HG03103 (cell line): Measurements from ENCODE around the gene WNT2B.

Experiments
- ATAC-seq: cut with Tn5 transposase; IDR thresholded peaks from one replicate; pipeline ENCODE4 v1.9.1; 2021; ENCODE audit warnings: low read depth; ENCODE audit not compliant: unreplicated experiment

The WNT2B gene

DNA sequence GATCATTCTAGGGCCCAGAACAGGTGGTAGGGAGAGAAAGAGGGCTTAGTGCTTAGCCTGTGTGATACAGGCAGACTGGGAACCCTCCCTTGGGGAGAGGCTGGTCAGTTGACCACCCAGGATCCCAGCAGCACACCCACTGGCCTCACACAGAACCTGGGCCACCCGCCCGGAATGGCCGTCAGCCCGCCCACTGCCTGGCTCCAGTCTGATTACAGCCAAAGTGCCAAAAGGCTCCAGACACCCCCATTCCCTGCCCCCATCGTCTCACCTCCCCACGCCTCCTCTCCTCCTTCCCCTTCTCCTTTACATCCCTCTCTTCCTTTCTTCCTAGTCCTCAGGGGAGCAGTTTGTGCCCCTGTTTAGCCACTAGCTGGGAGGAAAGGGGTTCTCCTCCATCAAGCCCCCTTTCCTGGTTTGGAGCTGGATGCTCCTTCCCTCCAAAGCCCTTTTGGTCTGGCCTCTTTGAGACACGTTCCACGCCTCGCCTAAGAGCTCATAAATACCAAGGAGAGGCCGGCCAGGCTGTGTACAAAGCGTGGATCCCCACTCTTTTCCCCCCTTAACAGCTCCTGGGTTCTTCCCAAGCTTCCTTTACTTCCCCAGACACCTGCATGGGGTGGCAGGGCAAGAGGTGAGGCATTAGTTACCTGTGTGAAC, 4.6 kb upstream of the WNT2B start:
- ATAC-seq: no peak

DNA sequence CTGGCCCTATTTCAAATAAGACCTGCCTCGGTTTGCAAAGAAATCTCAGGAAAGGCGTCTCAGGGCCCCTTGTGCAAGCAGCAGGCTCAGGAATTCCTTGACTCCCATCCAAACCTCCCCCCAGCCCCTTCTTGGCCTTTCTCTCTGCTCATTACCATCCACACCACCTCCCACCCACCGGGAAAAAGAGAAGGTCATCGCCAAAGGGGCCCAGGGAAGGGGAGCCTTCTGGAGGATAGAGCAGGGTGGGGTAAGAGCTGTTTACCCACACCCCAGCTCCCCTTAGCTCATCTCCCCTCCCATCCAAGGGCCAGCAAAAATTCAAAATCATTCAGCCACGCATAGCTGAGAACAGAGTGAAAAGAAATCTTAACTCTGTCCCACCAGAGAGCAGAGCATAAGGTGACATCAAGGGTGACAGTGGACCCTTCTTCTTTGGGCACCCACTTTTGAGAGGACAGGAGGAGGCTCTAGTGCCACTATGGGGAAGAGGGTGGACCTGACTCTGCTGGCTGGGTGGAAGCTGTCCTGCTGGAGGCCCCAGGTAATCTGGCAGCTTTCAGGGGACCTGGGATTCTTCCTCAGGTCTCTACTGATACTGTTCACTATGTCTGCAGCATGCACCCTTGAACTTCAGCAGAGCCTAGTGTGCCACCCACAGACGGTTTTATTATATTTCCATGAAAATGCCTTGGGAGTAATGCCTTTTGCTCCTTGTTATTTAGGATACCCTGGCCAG, 3.9 kb upstream of the WNT2B start:
- ATAC-seq: no peak

DNA sequence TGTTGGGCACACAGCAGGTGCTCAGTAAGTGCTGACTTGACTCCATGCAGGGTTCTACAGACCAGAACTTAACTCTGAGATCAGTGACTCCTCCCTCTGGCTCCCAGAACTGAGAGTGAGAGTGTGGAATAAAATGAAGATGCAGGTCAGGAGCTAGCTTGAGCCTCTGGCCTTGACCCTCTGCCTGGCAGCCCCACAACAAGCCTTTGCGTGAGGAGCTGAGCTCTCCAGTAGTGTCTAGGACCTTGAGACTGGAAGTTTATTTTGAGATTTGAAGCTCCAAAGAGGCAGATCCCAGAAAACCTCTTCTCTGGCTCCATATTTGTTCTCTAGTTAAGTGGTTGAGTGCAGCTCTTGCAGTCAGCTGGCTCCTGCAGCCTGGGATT, 3.4 kb upstream of the WNT2B start:
- no peak for ATAC-seq

DNA sequence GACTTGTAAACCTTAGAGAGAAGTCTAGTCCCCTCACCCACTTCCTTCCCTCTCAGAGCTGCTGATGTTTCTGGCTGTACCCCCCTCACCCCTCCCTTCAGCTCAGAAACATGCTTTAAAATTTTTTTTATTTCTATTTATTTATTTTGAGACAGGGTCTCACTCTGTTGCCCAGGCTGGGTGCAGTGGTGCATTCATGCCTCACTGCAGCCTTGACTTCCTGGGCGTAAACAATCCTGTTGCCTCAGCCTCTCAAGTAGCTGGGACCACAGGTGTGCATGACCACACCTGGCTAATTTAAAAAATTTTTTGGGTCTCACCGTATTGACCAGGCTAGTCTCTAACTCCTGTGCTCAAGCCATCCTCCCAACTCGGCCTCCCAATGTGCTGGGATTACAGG, 2.9 kb upstream of the WNT2B start:
- ATAC-seq: no peak

DNA sequence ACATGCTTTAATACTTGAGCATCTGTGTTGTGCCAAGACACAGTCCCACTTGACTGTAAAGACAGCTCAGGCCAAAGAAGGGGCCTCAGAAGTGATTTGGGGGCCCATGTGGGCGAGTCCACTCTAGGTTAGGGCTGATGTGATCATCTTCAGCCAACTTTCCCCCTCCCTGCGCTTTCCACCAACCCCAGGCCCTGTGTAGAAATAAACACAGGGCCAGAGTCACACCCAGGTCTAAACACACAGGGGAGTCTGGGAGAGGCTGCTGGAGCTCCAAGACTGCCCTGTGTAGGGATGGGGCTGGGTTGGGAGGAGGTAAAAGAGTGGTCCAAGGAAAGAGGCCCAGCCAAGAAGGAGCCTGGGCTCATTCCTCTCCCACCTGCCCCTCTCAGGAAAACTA, 2.5 kb upstream of the WNT2B start:
- no peak for ATAC-seq

DNA sequence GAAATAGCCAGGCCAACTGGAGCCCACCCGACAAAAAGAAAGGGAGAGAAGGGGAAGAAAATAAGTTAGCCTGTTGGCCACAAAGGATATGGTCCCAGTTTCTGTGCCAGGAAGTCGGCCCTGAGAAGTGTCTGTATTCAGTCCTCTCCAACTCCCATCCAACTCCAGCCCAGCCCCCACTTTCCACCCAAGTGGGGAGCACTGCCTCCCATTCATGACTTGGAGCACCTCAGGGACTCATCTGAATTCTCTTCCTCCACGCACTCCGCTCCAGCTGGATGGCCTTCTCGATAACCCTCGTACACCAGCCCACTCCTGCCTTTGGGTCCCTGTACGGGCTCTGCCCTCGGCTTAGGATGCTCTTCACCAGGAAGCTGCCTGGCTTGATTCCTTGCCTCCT, 2.0 kb upstream of the WNT2B start:
- ATAC-seq: no peak

DNA sequence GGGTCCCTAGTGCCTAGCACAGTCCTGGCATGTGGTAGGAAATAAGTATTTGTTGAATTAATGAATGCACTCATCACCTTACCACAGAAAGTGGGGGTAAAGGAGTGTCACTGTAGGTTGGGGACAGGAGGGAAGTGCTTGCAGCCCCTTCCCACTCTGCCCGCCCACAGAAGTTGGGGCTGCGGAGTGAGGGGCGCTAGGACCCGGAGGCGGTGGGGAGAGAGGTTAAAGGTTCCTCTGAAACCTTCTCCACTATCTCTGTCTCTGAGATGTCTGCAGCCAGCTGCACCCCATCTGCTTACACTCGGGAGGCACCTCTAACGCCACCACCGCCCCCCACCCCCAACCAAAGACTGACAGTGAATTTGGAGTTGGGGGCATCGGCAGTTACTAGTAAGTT, 1.4 kb upstream of the WNT2B start:
- no peak for ATAC-seq

DNA sequence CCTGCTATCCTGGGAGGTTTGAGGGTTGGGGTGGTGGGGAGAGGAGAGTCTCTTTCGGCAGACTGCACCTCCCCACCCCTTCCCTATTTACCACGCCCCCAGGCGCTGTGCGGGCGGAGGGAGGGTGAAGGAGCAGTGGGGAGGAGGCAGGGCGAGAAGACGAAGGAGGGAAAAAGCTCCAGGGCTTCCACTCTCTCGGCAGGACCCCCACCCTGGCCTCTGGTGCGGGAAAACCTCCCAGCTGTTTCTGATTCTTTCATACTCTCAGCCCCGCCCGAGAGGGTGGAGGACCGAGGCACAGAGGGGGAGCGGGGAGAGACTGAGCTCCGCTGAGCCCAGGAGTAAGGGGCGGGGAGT, 866 bp upstream of the WNT2B start:
- ATAC-seq: no peak

DNA sequence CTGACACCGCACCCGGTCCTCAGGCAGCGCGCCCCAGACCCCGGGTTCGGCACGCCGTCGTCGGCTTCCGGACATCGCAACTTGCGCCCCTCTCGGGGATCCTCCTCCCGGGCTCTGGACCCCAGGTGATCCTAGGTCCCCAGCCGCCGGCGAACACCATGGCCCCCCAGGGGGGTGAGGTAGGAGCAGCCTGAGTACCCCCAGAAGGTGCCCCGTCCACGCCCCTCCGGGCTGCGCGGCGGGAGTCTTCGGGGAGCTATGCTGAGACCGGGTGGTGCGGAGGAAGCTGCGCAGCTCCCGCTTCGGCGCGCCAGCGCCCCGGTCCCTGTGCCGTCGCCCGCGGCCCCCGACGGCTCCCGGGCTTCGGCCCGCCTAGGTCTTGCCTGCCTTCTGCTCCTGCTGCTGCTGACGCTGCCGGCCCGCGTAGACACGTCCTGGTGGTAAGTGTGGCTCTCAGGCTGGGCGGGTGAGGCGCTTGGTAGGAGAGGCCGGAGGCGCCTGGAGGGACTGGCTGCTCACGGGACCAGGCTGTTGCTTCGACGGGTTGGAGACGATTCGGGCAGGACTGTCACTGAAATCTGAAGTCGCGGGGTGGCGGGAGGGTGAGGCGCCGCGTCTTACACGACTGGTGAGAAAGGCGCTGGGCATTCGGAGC, 367 bp downstream of the WNT2B start:
- no peak for ATAC-seq

DNA sequence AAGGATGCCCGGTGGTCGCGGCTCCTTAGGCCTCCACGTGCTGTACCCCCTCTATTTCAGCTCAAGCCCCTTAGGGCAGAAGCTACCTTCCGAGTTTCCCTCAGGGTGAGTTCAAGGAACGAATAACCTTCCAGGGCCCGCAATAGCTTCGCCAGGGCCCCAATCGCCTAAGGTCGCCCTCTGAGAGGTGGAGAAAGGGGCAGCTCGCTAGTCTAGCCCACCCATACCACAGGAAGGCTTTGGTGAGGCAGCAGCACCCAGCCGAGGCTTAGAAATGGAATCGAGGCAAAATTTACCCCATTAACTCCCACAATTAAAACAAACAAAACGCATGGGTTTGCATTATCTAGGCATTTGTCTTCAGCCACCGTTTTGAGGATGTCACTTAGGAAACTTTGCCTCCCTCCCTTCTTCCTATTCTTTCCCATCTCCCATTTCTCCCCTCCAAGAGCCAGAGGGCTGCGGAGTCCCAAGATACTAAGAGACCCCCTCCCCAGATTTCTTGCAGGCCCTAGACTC, 954 bp downstream of the WNT2B start:
- no peak for ATAC-seq

DNA sequence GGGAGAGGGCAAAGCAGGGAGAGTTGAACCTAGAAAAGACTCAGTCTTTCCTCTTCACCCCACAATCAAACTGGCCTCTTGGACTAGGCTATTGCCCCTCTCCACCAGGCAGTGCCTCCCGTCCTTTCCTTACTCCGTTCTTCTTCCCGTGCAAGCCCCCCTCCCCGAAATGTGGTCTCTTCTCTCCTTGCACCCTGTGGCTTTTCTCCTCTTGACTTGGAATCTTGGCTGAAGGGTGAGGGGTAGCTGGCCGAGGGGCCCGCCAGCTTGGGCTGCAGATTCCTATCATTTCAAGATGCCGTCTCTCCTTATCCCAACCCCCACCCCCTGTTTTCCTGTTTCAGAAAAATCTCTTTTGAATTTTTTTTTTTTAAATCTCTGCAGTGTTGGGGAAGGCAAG, 1.6 kb downstream of the WNT2B start:
- no peak for ATAC-seq

DNA sequence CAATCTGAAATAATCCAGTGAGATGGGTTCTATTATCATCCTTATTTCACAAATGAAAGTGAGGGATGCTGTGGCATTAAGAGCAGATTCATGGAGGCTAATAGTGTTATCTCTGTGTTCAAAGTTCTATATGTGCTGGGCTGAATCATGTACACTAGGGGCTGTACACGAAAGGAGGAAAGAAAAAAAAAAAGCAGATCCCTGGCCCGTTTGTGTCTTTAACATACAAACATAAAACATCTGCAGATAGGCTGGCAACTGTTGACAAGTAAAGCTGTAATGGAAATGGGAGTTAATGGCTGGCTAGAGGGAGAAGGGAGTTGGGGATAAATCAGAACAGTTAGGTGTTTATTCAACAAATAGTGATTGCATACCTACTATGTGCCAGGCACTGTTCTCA, 3.1 kb downstream of the WNT2B start:
- no peak for ATAC-seq

DNA sequence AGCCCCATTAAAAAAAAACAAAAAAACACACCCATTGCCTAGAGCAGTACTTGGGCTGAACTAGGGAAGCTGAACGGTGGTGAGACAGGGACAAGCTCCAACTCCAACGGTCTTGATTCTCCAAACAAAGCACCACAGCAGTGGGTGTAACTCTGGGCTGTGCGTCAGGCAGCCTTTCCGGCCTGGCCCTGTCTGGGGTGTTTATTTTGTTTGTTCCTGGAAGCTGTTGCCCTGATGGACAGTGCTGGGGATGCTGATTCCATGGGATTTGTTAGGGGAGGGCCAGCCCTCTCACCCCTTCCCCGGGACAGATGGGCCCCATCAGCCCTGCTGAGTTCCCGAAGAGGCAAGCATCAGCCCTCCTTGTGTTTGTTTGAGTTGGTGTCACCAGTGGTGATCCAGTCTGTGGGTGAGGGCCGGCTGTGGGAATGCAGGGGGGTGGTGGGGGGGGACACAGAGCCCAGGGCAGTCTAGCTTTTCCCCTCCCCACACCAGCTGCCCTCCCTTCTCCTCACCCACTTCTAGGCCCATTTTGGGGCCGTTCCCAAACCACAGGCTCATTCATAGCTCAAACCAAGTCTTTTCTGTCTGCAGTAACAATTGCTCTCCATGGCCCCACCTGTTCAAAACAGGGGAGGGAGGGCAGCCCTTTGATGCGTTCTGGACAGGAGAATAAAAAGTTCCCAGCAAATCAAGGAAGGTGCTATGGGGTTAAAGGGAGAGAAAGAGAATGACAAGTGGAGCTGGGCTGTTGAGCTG, 4.5 kb downstream of the WNT2B start:
- ATAC-seq: no peak

DNA sequence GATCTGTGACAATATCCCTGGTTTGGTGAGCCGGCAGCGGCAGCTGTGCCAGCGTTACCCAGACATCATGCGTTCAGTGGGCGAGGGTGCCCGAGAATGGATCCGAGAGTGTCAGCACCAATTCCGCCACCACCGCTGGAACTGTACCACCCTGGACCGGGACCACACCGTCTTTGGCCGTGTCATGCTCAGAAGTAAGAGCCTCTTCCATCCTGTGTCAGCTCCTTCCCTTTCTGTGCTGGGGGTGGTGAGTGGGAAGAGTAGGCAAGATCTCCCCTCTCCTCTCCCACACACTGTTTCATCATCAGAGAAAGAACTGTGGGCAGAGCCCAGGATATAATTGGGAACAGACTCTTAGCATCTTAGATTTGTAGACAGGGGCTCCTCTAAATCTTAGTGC, 6.1 kb downstream of the WNT2B start:
- no peak for ATAC-seq

DNA sequence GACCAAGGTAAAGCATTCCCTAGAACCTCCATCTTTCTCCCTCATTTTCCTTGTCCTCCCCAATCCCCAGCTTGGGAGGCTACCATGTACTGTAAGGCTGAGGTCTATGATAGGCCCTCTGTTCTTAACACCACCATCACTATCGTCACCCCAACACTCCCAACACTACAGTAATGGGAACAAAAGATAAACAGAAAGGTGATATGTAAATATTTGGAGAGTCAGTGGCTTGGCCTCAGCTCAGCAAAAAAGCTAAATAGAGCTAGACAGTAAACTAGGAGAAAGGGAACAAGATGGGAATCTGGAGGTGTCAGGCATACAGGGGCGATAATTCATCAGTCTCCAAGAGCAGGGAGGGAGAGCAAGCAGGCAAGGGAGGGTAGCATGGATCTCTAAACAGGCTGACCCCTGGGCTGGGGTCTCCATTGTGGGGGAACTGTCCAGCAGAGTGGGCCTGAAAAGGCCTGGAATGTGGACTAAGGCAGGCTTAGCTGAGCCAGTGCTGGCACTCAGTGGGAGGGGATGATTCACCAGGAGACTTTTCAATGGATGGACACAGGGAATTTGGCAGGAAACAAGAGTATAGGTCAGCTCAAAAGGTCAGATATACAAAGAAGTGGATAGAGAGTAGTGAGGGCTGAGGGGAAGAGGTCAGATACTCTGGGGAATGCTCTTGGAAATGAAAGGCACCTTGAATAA, 6.7 kb downstream of the WNT2B start:
- no peak for ATAC-seq

DNA sequence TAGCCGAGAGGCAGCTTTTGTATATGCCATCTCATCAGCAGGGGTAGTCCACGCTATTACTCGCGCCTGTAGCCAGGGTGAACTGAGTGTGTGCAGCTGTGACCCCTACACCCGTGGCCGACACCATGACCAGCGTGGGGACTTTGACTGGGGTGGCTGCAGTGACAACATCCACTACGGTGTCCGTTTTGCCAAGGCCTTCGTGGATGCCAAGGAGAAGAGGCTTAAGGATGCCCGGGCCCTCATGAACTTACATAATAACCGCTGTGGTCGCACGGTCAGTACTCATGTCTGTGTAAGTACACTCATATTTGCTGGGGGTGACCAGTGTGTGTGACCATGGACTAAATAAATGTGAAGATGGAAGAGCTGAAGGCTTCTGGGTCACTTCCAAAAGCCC, 7.4 kb downstream of the WNT2B start:
- no peak for ATAC-seq

DNA sequence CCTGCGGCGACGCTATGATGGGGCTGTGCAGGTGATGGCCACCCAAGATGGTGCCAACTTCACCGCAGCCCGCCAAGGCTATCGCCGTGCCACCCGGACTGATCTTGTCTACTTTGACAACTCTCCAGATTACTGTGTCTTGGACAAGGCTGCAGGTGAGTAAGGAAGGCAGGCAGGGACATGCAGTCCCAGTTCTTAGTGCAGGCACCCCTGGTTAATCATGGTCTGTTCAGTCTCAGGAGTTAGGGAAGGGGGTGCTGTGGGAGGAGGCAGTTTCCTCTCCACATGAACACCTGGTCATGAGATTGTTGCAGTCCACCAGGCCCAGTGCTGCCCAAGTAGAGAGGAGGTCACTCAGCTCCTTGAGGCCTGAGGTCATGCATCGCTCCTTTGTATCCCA, 8.5 kb downstream of the WNT2B start:
- ATAC-seq: no peak

DNA sequence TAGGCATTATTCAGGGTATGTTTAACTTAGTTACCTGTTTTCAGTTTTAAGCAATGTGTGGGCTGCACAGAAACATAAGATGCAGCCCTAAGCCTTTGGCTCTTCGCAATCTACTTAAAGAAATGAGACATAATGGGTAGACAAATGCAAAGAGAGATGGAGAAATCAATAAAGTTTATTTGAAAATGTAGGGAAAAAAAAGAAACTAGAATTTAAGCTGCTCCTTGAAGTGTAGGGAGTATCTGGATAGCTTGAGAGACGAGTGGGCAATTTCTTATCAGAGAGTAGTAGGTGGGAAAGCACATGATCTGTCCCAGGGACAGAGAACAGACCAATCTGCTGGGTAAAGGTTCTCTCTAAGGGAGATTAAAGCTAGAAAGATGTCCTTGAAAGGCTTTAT, 8.9 kb downstream of the WNT2B start:
- ATAC-seq: no peak

DNA sequence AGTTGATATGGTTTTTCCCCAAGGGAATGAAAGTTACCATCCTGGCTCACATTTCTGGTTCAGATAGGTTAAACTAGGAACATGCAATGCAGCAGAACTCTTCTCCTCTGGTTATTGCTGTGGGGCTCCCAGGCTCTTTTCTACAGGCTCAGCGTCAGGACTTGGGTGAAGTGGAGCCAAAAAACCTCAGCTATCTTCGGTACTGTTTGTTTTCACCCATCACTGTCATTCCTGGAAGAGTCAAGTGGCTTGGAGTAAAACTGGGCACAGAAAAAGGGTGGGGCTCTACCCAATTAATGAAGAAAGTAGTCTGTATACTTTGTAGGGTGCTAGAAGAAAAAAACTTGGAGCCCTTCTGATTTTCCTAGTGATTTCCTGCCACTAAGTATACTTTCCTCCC, 9.4 kb downstream of the WNT2B start:
- no peak for ATAC-seq

DNA sequence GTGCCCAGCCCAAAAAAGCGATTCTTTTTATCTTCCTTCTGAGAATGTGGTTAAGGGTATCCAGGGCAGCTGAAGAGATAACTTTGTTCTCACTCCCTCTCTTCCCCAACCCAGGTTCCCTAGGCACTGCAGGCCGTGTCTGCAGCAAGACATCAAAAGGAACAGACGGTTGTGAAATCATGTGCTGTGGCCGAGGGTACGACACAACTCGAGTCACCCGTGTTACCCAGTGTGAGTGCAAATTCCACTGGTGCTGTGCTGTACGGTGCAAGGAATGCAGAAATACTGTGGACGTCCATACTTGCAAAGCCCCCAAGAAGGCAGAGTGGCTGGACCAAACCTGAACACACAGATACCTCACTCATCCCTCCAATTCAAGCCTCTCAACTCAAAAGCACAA, 11.4 kb downstream of the WNT2B start:
- no peak for ATAC-seq

DNA sequence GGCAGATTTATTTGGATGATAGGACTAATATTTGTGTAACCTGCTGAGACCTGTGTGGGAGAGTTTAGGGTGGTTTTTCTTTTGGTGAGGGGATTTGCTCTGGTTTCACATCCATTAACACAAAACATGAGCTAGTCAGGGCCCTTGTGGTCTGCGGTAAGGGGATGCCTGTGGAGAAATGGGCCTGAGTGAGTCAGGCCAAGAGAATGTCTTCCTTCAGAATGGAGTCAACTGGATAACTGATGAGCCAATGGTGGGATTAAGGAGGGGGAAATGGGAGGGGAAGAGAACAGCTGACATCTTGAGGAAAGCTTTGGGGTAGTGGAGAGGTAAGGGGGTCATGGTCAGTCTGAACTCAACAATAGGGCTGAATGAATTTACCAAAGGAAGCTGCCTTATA, 13.9 kb downstream of the WNT2B start:
- ATAC-seq: no peak
